ENCODE data around the gene ZNF57. TPM values are rescaled to one million over a fixed set of nuclear protein-coding genes. Genes with fewer than 3 reads are reported as not detected.

ZNF57 gene
- 3.2 TPM for total RNA-seq
- long read RNA-seq, partial matches to known transcripts, result 0 of 4 reads
- long read RNA-seq, other reads (novel, unspliced or antisense), result 0 of 4 reads

- H3K9me3 ChIP-seq (replicated peaks), result peaks cover 21% of the 10 kb centered on the region
- DNase-seq, result peak; percentile 100
- no peak for TF ChIP-seq CTCF (IDR thresholded peaks at IDR 0.05; ENCODE audit: borderline replicate concordance)
- peak within 1 kb of the TSS; percentile 94 for H3K27ac ChIP-seq (replicated peaks)
- H3K4me3 ChIP-seq, result peak within 1 kb of the TSS; percentile 84
- intact Hi-C loops (cut with micrococcal nuclease), result no loop called here
- H3K4me1 ChIP-seq, result peaks cover 17% of the 10 kb centered on the region
- H3K27me3 ChIP-seq (ENCODE audit: low read depth), result no peaks in the 10 kb centered on the region
- no peaks in the 10 kb centered on the region for H3K36me3 ChIP-seq
Measured at GRCh38 chr19:2900296-2901252, at the start of gene ZNF57. Gene ZNF57 (plus strand): TSS chr19:2900928. CDS start chr19:2901046, 118 bp downstream.

DNA sequence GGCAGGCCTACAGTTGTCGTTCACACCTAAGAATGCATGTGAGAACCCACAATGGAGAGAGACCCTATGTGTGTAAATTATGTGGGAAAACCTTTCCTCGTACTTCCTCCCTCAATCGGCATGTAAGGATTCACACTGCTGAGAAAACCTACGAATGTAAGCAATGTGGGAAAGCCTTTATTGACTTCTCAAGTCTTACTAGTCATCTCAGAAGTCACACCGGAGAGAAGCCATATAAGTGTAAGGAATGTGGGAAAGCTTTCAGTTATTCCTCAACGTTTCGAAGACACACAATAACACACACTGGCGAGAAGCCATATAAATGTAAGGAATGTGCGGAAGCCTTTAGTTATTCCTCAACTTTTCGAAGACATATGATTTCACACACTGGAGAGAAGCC lies 48.1 kb upstream of the ZNF57 start:
- no peaks in the 10 kb centered on the region for H3K4me1 ChIP-seq
- H3K27ac ChIP-seq (replicated peaks), result no peak overlapping the region
- H3K9me3 ChIP-seq (replicated peaks), result peaks cover 100% of the 10 kb centered on the region
- no peak for TF ChIP-seq CTCF (IDR thresholded peaks at IDR 0.05; ENCODE audit: borderline replicate concordance)
- H3K4me3 ChIP-seq, result no peak overlapping the region
- H3K27me3 ChIP-seq (ENCODE audit: low read depth), result no peaks in the 10 kb centered on the region
- intact Hi-C loops (cut with micrococcal nuclease), result no loop called here
- H3K36me3 ChIP-seq, result peaks cover 89% of the 10 kb centered on the region
- no peak for DNase-seq

- Histone ChIP-seq H3K27ac (replicated peaks) (no peak overlapping the region), H3K4me3 (no peak overlapping the region), H3K36me3 (peaks cover 89% of the 10 kb centered on the region), H3K4me1 (no peaks in the 10 kb centered on the region), H3K9me3 (replicated peaks) (peaks cover 100% of the 10 kb centered on the region), H3K27me3 (ENCODE audit: low read depth) (no peaks in the 10 kb centered on the region)
- no peak for TF ChIP-seq CTCF (IDR thresholded peaks at IDR 0.05; ENCODE audit: borderline replicate concordance)
- intact Hi-C loops (cut with micrococcal nuclease), result no loop called here
- DNase-seq, result no peak
Measured at GRCh38 chr19:2853015-2853606, 47.6 kb upstream of the ZNF57 start.

DNA sequence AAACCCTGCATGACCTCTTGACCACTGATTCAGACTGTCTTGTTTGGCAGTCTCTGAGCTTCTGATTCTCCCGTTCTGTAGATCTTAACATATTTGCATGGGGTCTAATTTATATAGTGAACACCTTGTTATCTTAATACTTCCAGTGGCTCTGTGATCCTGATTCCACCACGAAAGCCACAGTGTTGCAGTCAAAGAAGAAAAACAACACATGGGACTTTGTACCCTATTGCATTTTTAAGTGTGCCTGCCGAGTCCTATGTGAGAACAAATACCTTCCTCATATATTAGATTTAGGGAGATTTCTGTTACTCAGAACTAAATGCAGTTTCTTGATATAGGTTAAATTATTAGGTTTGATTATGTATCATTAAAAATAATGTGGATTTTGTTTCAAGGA lies 45.9 kb upstream of the ZNF57 start:
- no peaks in the 10 kb centered on the region for H3K27me3 ChIP-seq (ENCODE audit: low read depth)
- intact Hi-C loops (cut with micrococcal nuclease), result no loop called here
- DNase-seq, result no peak
- peaks cover 87% of the 10 kb centered on the region for H3K36me3 ChIP-seq
- no peaks in the 10 kb centered on the region for H3K4me1 ChIP-seq
- H3K27ac ChIP-seq (replicated peaks), result no peak overlapping the region
- TF ChIP-seq CTCF (IDR thresholded peaks at IDR 0.05; ENCODE audit: borderline replicate concordance), result no peak
- no peak overlapping the region for H3K4me3 ChIP-seq
- H3K9me3 ChIP-seq (replicated peaks), result peaks cover 100% of the 10 kb centered on the region

GRCh38 chr19:2856457-2857050 lies 44.2 kb upstream of the ZNF57 start:
- DNase-seq, result no peak

More at GRCh38 chr19:2856457-2857050, 44.2 kb upstream of the ZNF57 start:
- Histone ChIP-seq H3K9me3 (replicated peaks) (peaks cover 94% of the 10 kb centered on the region), H3K36me3 (peaks cover 70% of the 10 kb centered on the region), H3K4me3 (no peak overlapping the region), H3K4me1 (no peaks in the 10 kb centered on the region), H3K27ac (replicated peaks) (no peak overlapping the region), H3K27me3 (ENCODE audit: low read depth) (no peaks in the 10 kb centered on the region)
- intact Hi-C loops (cut with micrococcal nuclease), result no loop called here
- TF ChIP-seq CTCF (IDR thresholded peaks at IDR 0.05; ENCODE audit: borderline replicate concordance), result no peak
